Psoas muscle (tissue), 8 donors: ENCODE results near the gene CD40. TPM values are rescaled to one million over a fixed set of nuclear protein-coding genes. Genes with fewer than 3 reads are reported as not detected.
A peak's percentile ranks its signal among the peaks of the same experiment; 100 is the strongest.

ENCODE experiments used
- ATAC-seq, 4 donors: fragments of 200-7000 bp; cut with Tn5 transposase; one replicate each; pipeline ENCODE4 v1.9.1; 2020; ENCODE audit warnings: moderate library complexity in 3 of 4, mild to moderate bottlenecking in 2 of 4
- DNase-seq, 2 donors: peaks; one replicate each; pipeline ENCODE4 v3.0.0-alpha.2; 2020
- H3K27ac ChIP-seq: fragments of 200-600 bp; one replicate; pipeline ENCODE4 v1.8.0; 2022
- H3K27me3 ChIP-seq, 3 donors: fragments of 200-600 bp in 1 of 3; one replicate each; pipeline versions ENCODE4 v1.6.1 to v1.8.0; 2013 to 2022; ENCODE audit warnings: low read length in 2 of 3, mild to moderate bottlenecking in 2 of 3, moderate library complexity in 1 of 3; ENCODE audit not compliant: insufficient read depth in 3 of 3
- H3K36me3 ChIP-seq, 2 donors: fragments of 200-600 bp in 1 of 2; one replicate each; pipeline versions ENCODE4 v1.6.1 to v1.8.0; 2013 to 2022; ENCODE audit warnings: low read depth in 1 of 2, mild to moderate bottlenecking in 1 of 2, moderate library complexity in 1 of 2; ENCODE audit not compliant: insufficient read depth in 1 of 2
- H3K4me1 ChIP-seq: fragments of 200-600 bp; one replicate; pipeline ENCODE4 v1.8.0; 2022
- H3K4me3 ChIP-seq: fragments of 200-600 bp; one replicate; pipeline ENCODE4 v1.8.0; 2022; ENCODE audit warnings: mild to moderate bottlenecking
- H3K9me3 ChIP-seq: fragments of 200-600 bp; one replicate; pipeline ENCODE4 v1.8.0; 2022
- CTCF ChIP-seq: fragments of 200-600 bp; IDR thresholded peaks from one replicate; pipeline ENCODE4 v1.8.0; 2022; ENCODE audit warnings: antibody characterized with exemption
- WGBS, 3 donors: extraction: QIAGEN DNeasy Blood & Tissue Kit; methylation state at CpG; one replicate each; pipeline versions ENCODE4 v1.1.6 to v1.1.7; 2013; 5-methylcytosine and 5-hydroxymethylcytosine counted together
- intact Hi-C, 2 donors: fragments of 100-400 bp; cut with DNase I; formaldehyde crosslinking; loops; one replicate each; pipeline versions ENCODE4 v1.11.0 to v1.14.2; 2022
- polyA plus RNA-seq, 3 donors: library from polyadenylated mRNA; stranded (reverse); fragments of 200-250 nt; gene quantifications; one replicate each; pipeline ENCODE4 v1.2.3, GENCODE V29; 2013
- total RNA-seq, 4 donors: library from RNA; stranded (reverse); fragmentation: NEBNext Ultra II Directional in 2 of 4; extraction: Animal tissue kit (Norgen Biotek cat#: 25700) in 2 of 4; gene quantifications; one replicate each; pipeline versions ENCODE4 v1.2.1 to v1.2.4, GENCODE V29; 2021 to 2023
- donor health status: healthy with polysubstance abuse.
- donor health status: DM: no; HTN: no; CAD: no; lungs with moderate emphysema.
- donor health status: Bipolar disorder and iron deficiency.
- donor health status: healthy.
- donor health status: DM: yes; HTN: yes; CAD: no.
- donor health status: DM: no; HTN: no; CAD: no.
- donor health status: DM: no; HTN: no; CAD: no.
- donor health status: DM: yes; HTN: yes; CAD: no.

The CD40 gene
- total and polyA plus RNA-seq, 7 donors = 5.0 to 13.8 (median 7.7) TPM

GRCh38 chr20:46127396-46128010 is 9.4 kb downstream of the CD40 start:
- intact Hi-C loops = no loop called here
- WGBS, 3 donors = 76 to 79% (median 77%) methylated on average over 11 of the region's 11 CpGs
- H3K4me3 ChIP-seq = no peak overlapping the region
- peaks cover 13% of the 10 kb centered on the region for H3K4me1 ChIP-seq
- DNase-seq (no peak), ATAC-seq (no peak)
- H3K27ac ChIP-seq = no peak overlapping the region
- H3K36me3 ChIP-seq = peaks cover 0 to 46% of the 10 kb centered on the region in 2 donors
- H3K27me3 ChIP-seq = no peaks in the 10 kb centered on the region
- H3K9me3 ChIP-seq = no peaks in the 10 kb centered on the region
- TF ChIP-seq CTCF = no peak

- no peaks in the 10 kb centered on the region for H3K27me3 ChIP-seq
- H3K27ac ChIP-seq = no peak overlapping the region
- ATAC-seq (peak; percentile 45 to 61 (median 56)), DNase-seq (peak in 1 of 2 donors; percentile 63)
- no peaks in the 10 kb centered on the region for H3K9me3 ChIP-seq
- TF ChIP-seq CTCF = peak; percentile 61
- no peak overlapping the region for H3K4me3 ChIP-seq
- peaks cover 13% of the 10 kb centered on the region for H3K4me1 ChIP-seq
- WGBS, 3 donors = 27 to 32% (median 28%) methylated on average over 16 of the region's 16 CpGs
- H3K36me3 ChIP-seq = peaks cover 0 to 36% of the 10 kb centered on the region in 2 donors
- intact Hi-C loops = no loop called here
Observed at GRCh38 chr20:46128310-46129151, 10.4 kb downstream of the CD40 start.

GRCh38 chr20:46129955-46130481 is 11.9 kb downstream of the CD40 start:
- peak in 3 of 4 donors; percentile 17 to 40 (median 36) for ATAC-seq
- H3K4me3 ChIP-seq = no peak overlapping the region
- TF ChIP-seq CTCF = no peak
- WGBS, 3 donors = 26 to 35% (median 32%) methylated on average over 5 of the region's 5 CpGs
- peaks cover 0 to 23% of the 10 kb centered on the region in 2 donors for H3K36me3 ChIP-seq
- H3K27me3 ChIP-seq = no peaks in the 10 kb centered on the region
- peaks cover 13% of the 10 kb centered on the region for H3K4me1 ChIP-seq
- H3K9me3 ChIP-seq = no peaks in the 10 kb centered on the region
- intact Hi-C loops = loop anchor here (1.0 to 5.0 kb wide), 4 partner anchors 122 to 220 kb away; partner anchors contain the start of gene CDH22 (in 2 of the 2)
- H3K27ac ChIP-seq = no peak overlapping the region
- DNase-seq = no peak

GRCh38 chr20:46130534-46130933 is 12.4 kb downstream of the CD40 start:
- no peak for TF ChIP-seq CTCF
- no peak overlapping the region for H3K4me3 ChIP-seq
- H3K9me3 ChIP-seq = no peaks in the 10 kb centered on the region
- H3K36me3 ChIP-seq = peaks cover 0 to 19% of the 10 kb centered on the region in 2 donors
- DNase-seq (no peak), ATAC-seq (no peak)
- peaks cover 13% of the 10 kb centered on the region for H3K4me1 ChIP-seq
- intact Hi-C loops = loop anchor here (1.0 to 5.0 kb wide), 4 partner anchors 122 to 220 kb away; partner anchors contain the start of gene CDH22 (in 2 of the 2)
- H3K27ac ChIP-seq = no peak overlapping the region
- WGBS, 3 donors = 50 to 62% (median 52%) methylated on average over 4 of the region's 4 CpGs
- no peaks in the 10 kb centered on the region for H3K27me3 ChIP-seq
